DOHH2 (cell line): ENCODE measurements around the gene GPR153.

Source experiments
- CTCF ChIP-seq: fragments of 200-600 bp; sonication (generic); IDR thresholded peaks from one replicate; pipeline ENCODE4 v1.5.1; 2014; ENCODE audit warnings: antibody characterized with exemption, mild to moderate bottlenecking, low read depth, low read length; ENCODE audit not compliant: poor library complexity, severe bottlenecking
- EZH2phosphoT487 ChIP-seq: fragments of 200-600 bp; sonication (generic); IDR thresholded peaks from 2 replicates; pipeline ENCODE4 v1.6.1; 2017; ENCODE audit warnings: borderline replicate concordance, mild to moderate bottlenecking, antibody characterized with exemption, low read length, moderate library complexity, mixed read lengths

DNA sequence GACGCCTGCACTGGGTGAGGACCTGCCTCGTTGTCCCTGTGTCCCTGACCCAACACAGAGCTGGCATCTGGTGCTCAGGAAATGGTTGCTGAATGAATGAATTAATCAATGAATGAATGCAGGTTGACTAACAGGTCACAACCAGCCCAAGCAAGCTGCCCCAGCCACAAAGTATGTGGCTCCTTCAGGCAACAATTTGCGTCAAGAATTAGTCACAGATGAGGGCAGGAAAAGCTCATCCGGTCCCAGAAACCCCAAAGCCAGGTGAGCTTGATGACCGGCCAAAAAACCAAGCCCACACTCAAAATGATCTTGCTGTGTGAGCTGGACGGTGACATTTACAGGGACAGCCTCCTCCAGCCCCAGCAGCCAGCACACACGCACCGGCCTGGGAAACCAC, 40.6 kb upstream of the GPR153 start:
- no peak for TF ChIP-seq CTCF
- no peak for TF ChIP-seq EZH2phosphoT487
